ENCODE results near the gene SCIN.

SCIN gene

GRCh38 chr7:12703881-12704280 is 133.4 kb downstream of the SCIN start:
- no peak for DNase-seq (ENCODE audit: low read depth, low spot score)
- CTCF ChIA-PET = interaction anchor here (3.6 kb wide), 1 partner anchor 17 kb away, joined by 17 read pairs; the partner anchor contains the start of gene ARL4A
- no peak overlapping the region for H3K4me3 ChIP-seq (ENCODE audit: low read depth, low read length)
- TF ChIP-seq CTCF (IDR thresholded peaks at IDR 0.05; ENCODE audit: insufficient read depth, low read length, missing control alignments) = no peak
- POLR2A ChIA-PET = no interaction called here

- H3K4me3 ChIP-seq (ENCODE audit: low read depth, low read length) = no peak overlapping the region
- POLR2A ChIA-PET = no interaction called here
- CTCF ChIA-PET = interaction anchor here (1.2 kb wide), 1 partner anchor 19 kb away, joined by 6 read pairs; the partner anchor contains the start of gene ARL4A
- DNase-seq (ENCODE audit: low read depth, low spot score) = no peak
- no peak for TF ChIP-seq CTCF (IDR thresholded peaks at IDR 0.05; ENCODE audit: insufficient read depth, low read length, missing control alignments)
Observed at GRCh38 chr7:12705878-12706277, 135.4 kb downstream of the SCIN start.

GRCh38 chr7:12706900-12707536 is 136.5 kb downstream of the SCIN start:
- POLR2A ChIA-PET = no interaction called here
- no peak overlapping the region for H3K4me3 ChIP-seq (ENCODE audit: low read depth, low read length)
- CTCF ChIA-PET = interaction anchor here (1.2 kb wide), 1 partner anchor 20 kb away, joined by 6 read pairs; the partner anchor contains the start of gene ARL4A
- DNase-seq (ENCODE audit: low read depth, low spot score) = no peak
- no peak for TF ChIP-seq CTCF (IDR thresholded peaks at IDR 0.05; ENCODE audit: insufficient read depth, low read length, missing control alignments)

- CTCF ChIA-PET = no interaction called here
- TF ChIP-seq CTCF (IDR thresholded peaks at IDR 0.05; ENCODE audit: insufficient read depth, low read length, missing control alignments) = no peak
- no peak for DNase-seq (ENCODE audit: low read depth, low spot score)
- no peak overlapping the region for H3K4me3 ChIP-seq (ENCODE audit: low read depth, low read length)
- POLR2A ChIA-PET = no interaction called here
Observed at GRCh38 chr7:12708314-12708713, 137.8 kb downstream of the SCIN start.

Data from AG04449 (cell line).